Activated T-cell treated with anti-CD3 and anti-CD28 coated beads for 48 hours (primary cell): ENCODE results near the gene TNFRSF11A.

Source experiments
- DNase-seq: peaks from one replicate; pipeline ENCODE4 v3.0.0-alpha.2; 2020; ENCODE audit warnings: low read depth

Gene TNFRSF11A

DNA sequence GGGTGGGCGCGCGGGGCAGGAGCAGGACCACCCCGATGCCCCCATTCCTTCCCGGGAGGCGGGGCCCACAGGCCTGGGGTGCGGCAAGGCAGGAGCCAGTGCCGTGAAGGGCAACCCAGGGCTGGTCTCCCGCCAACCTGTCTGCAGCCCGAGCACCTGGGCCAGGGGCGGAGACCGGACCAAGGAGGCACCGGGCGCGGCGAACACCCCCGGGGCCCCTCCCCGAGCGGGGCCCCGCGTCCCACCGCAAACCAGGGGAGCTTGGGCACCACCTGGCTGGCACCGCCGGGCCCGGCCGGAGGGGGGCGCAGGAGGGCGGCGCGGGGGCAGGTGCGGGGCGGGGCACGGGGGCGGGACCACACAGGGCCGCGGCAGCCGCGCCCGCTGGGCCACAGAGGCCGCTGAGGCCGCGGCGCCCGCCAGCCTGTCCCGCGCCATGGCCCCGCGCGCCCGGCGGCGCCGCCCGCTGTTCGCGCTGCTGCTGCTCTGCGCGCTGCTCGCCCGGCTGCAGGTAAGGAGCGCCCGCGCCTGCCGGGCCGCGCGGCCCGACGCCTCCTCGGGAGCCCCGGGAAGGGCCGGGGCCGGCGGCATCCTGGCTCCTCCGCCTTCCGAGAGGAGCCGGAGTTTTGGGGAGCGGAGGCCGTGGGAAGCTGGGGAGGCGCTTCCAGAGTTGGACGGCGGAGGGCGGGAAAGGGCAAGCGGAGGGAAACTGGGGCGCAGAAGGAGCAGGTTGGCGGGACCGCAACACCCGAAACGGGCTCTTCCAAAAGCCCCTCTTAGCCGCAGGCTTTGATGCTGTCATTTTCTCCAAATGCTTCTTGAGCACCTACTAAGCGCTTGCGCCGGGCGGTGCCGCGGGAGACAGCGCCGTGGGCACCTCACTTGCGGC lies at the start of gene TNFRSF11A:
Gene TNFRSF11A, plus strand, starts transcription at position 394 of the 889 bp plus-strand sequence. Its CDS starts 43 bp downstream, at position 437.
- DNase-seq, result peak; percentile 69

DNA sequence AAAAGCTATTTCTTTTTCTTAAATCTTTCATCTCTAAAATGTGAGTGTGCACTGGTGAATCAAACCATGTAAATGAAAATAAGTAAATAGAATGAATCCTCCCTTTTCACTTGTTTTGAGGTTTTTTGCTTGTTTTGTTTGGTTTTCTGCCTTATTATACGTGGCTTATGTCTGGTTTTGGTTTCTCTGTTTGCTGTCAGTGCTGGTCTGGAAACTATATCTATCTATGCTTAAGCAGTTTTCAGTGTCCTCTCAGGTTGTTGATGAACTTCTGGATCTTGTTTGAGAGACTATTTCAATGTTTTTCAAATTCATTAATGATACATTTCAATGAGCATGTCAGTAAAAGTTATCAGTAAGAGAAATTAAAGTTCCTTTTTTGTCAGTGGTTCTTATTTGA lies 48.1 kb upstream of the TNFRSF11A start:
- no peak for DNase-seq

DNA sequence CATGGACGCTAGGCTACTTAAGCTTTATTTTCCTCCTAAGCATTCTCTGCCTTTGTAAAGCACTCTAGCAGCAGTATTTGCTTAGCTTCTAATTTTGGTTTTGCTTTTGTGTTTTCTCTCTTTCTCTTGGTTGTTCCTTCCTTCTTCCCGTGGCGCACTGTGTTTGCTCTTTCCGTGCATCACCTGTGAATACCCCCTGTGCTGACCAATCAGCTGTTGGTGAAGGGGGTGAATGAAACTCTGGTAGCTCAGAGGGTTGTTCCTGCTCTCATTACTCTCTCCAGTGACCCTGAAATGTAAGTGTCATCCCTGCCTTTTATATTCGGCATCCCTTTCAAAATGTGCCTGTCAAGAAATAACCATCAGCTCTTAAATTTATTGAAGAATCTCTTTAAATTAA lies 45.5 kb upstream of the TNFRSF11A start:
- no peak for DNase-seq

DNA sequence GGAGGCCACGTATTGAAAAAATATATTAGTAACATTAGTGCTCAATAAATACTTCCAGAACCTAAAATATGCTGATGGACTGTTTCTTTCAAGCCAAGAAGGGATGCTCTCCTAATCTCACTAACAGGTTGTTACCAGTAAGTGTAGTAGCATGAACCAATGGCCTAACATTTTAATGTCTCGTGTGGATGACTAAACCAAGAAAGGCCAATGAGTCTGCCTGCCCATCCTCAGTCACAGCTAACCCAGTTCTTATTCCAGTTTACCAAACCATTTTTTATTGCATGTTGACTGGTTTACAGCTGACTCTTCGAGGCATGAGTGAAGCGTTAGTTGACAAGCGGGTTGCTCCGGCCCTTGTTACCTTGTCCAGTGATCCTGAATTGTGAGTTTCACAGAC lies 45.1 kb upstream of the TNFRSF11A start:
- DNase-seq, result no peak

GRCh38 chr18:62280786-62281185 lies 44.3 kb upstream of the TNFRSF11A start:
- DNase-seq, result no peak

- no peak for DNase-seq
These were observed 43.4 kb upstream of the TNFRSF11A start for GRCh38 chr18:62281684-62282083.

- DNase-seq, result no peak
These were observed 42.9 kb upstream of the TNFRSF11A start for GRCh38 chr18:62282188-62282629.

DNA sequence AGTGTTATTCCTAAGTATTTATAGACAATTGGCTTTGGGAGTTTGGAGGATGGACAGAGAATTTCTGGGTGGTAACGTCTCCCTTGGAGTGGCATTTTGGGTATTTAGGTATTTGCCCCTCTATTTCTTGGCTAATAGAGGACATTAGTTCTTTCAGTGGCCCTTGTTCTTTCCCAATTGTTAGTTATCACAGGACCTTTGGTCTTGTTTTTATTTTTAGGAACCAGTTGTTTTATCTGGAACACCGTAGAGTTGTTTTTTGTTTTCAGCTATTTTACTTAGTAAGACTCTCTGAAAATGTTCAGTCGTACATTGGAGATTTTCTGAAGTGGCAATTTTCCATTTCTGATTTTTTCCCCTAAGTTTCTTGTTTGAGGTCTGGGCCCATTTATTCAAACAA lies 40.5 kb upstream of the TNFRSF11A start:
- no peak for DNase-seq

DNA sequence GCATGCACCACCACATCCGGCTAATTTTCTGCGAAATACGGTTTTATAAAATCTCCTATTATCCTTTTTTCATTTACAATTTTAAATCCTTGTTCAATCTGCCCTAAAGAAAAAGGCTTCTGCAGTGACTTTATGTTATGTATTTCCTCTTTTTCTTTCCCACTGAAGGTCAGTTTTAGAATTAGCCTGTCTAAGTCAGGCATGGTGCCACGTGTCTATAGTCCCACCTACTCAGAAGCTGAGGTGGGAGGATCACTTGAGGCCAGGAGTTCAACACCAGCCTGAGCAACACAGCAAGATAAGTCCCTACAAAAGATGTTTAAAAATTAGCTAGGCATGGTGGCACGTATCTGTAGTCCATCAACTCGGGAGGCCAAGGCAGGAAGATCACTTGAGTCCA lies 39.8 kb upstream of the TNFRSF11A start:
- DNase-seq, result no peak

GRCh38 chr18:62287781-62288664 lies 37.1 kb upstream of the TNFRSF11A start:
- DNase-seq, result no peak

DNA sequence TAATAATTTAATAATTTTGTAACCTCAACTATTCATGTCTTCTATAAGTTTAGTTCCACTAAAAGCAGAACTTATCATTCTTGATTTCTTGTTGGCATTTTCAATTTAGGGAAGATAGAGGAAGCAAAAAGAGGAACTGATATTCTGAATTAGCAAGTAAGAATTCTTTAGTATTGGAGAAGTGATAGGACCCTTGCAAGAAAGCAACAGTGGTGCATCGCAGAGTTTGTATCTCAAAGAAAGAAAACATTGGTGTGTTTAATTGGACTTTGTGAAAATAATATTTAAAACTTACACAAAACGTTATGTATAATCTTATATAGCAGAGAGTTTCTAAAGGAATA lies 36.5 kb upstream of the TNFRSF11A start:
- no peak for DNase-seq

DNA sequence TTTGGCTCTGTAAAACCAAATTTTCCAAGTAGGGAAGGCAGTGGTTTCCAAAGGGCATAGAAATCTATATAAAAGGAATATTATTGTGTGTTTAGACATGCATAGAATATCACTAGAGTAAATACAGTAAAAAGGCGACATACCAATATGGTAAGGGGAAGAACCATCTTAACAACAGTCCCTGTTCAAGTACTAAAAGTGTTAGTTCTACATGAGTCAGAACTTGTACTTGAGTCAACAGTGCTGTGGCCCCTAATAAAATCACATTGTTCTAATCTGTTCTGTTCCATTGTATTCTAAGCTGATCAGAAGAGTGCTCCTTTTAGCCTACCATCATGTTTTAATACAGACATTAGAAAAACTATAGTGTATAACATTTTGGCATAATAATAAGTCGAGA lies 36.1 kb upstream of the TNFRSF11A start:
- DNase-seq, result no peak

- no peak for DNase-seq
These were observed 31.0 kb upstream of the TNFRSF11A start for GRCh38 chr18:62294073-62294472.

- no peak for DNase-seq
These were observed 24.6 kb upstream of the TNFRSF11A start for GRCh38 chr18:62300359-62300963.

GRCh38 chr18:62301322-62301721 lies 23.8 kb upstream of the TNFRSF11A start:
- DNase-seq, result no peak

- no peak for DNase-seq
These were observed 12.3 kb upstream of the TNFRSF11A start for GRCh38 chr18:62312851-62313250.

GRCh38 chr18:62318228-62319180 lies 6.6 kb upstream of the TNFRSF11A start:
- no peak for DNase-seq

DNA sequence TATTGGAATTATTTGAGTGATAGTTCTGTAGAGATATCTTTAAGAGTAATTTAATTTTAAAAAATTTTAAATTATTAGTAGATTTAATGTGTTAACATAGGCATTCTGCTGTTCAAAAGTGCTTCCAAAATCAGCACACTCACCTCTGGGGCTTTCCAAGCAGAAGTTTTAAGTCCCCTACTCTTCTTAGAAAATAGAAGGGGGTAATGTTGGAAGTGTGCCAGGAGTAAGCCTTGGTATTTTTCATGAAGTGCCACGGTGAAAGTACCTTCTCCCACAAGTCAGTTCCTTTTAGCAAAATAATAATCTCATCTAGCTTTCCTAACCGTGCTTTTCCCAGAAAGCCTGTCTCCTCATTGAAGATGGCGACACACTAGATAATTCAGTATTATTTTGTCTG lies 3.9 kb upstream of the TNFRSF11A start:
- DNase-seq, result no peak

DNA sequence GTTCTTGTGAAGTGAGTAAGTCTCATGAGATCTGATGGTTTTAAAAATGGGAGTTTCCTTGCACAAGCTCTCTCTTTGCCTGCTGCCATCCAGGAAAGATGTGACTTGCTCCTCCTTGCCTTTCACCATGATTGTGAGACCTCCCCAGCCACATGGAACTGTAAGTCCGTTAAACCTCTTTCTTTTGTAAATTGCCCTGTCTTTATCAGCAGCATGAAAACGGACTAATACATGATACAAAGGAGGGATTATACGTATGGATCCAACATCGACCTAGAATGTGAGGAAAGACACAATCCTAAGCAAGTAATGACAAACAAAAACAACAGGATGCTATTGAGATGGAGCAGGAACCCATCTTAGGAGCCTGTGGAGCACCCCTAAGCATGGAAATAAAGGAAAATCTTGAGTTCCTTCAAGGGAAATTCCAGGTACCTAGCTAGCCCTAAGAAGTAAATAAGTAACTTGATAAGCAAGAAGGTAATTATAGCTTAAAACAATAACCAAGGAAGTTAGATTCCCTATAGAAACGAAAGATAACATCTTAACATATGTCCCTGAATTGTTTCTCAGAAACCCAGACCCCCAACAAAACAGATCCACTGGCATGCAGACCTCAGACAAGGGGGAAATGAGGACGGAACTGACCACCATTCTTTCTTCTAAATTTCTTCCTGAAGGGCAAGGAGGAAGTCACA lies 1.5 kb upstream of the TNFRSF11A start:
- DNase-seq, result no peak

DNA sequence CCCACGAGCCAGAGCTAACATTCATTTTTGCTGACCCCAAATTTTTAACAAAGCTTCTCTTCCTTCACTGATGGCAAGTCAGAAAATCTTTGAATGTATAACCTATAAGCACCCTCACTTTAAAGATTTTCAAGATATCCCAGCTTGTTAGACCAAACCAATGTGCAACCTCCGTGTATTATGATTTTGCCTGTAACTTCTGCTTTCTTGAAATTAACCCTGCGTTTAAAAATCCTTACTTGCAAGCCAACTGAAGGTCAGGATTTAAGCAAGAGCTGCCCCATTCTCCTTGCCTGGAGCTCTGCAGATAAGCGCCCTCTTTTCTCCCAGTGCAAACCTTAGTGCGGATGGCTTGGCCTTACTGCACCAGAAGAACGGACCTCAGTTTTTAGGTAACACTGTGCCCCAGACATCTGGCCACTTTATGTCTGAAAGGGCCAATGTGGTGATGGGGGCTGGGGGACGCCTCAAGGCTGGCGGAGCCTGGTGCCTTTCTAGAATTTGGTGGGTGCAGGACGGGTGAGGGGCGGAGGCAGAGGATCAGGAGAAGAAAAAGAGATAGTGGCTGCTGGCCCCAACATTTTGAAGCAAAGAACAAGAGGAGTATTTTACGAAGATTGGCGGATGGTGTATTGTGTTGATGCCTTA lies 805 bp upstream of the TNFRSF11A start:
- DNase-seq, result no peak
